Testis (tissue), 2 donors: Measurements from ENCODE around the gene ZNF473.

Experiments
- POLR2A ChIP-seq: fragments of 450-650 bp; IDR thresholded peaks from one replicate; pipeline ENCODE4 v1.6.1; 2017; ENCODE audit warnings: antibody characterized with exemption, mild to moderate bottlenecking, moderate library complexity
- TF ChIP-seq, protein P1 (sequence below), 3 experiments: fragments of 450-650 bp in 2 of 3; fragments of 200-600 bp in 1 of 3; sonication (generic) in 1 of 3; IDR thresholded peaks; one replicate each; pipeline ENCODE4 v1.5.1; 2016 to 2019; ENCODE audit warnings: antibody characterized with exemption in 3 of 3, mild to moderate bottlenecking in 2 of 3, moderate library complexity in 1 of 3

DNA sequence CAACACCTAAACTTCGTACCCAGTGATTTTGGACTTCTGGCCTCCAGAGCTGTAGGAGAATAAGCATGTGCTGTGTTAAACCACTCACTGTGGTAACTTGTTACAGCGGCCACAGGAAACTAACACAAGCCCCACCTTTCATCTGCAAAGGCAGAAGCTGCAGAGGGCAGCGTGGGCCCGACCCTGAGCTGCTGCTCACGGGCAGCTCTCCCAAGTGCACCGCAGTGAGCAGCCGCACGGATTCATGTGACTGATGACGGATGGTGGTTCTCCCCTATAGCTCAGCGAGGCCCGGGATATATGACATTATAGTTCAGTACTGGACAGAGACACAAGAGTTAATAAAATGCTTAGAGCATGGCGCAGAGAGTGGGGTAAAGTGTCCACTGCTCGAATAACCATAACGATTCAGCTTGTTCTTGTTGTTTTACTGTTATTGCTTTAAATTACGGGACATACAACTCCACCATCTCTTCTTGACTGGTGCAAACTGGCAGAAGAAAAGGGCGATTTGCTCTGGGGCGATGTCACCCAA is 22.5 kb upstream of the ZNF473 start:
- TF ChIP-seq, protein P1, sequence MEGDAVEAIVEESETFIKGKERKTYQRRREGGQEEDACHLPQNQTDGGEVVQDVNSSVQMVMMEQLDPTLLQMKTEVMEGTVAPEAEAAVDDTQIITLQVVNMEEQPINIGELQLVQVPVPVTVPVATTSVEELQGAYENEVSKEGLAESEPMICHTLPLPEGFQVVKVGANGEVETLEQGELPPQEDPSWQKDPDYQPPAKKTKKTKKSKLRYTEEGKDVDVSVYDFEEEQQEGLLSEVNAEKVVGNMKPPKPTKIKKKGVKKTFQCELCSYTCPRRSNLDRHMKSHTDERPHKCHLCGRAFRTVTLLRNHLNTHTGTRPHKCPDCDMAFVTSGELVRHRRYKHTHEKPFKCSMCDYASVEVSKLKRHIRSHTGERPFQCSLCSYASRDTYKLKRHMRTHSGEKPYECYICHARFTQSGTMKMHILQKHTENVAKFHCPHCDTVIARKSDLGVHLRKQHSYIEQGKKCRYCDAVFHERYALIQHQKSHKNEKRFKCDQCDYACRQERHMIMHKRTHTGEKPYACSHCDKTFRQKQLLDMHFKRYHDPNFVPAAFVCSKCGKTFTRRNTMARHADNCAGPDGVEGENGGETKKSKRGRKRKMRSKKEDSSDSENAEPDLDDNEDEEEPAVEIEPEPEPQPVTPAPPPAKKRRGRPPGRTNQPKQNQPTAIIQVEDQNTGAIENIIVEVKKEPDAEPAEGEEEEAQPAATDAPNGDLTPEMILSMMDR (IDR thresholded peaks at IDR 0.05) = no peak
- no peak for TF ChIP-seq POLR2A
